Activated CD8-positive, alpha-beta T cell treated with anti-CD3 and anti-CD28 coated beads, Interleukin-2, amount 10 ng/mL, durations not matched to agents 7 days and 5 days (primary cell): ENCODE data around the gene CREM. TPM values are rescaled to one million over a fixed set of nuclear protein-coding genes. Genes with fewer than 3 reads are reported as not detected.

Experiments
- ATAC-seq: fragments of 150-1000 bp; cut with Tn5 transposase; one replicate; pipeline ENCODE4 v1.10.0; 2021; ENCODE audit warnings: moderate library complexity
- CTCF ChIA-PET: fragments of 350-600 bp; sonication (Branson Sonifier 250); formaldehyde crosslinking; loops from one replicate; lab custom pipeline; 2021; ENCODE audit warnings: antibody characterized with exemption; lab: Charles Lee
- POLR2A ChIA-PET: fragments of 350-600 bp; sonication (Branson Sonifier 250); formaldehyde crosslinking; loops from one replicate; lab custom pipeline; 2021; ENCODE audit warnings: antibody characterized with exemption; lab: Charles Lee
- DNase-seq: peaks from one replicate; pipeline ENCODE4 v3.0.0-alpha.2; 2020
- H3K27ac Mint-ChIP-seq: one replicate; pipeline ENCODE4 v1.8.0; 2021; ENCODE audit warnings: mild to moderate bottlenecking, mixed read lengths
- H3K27me3 Mint-ChIP-seq: one replicate; pipeline ENCODE4 v1.8.0; 2021; ENCODE audit warnings: low read depth, mixed read lengths
- H3K36me3 Mint-ChIP-seq: one replicate; pipeline ENCODE4 v1.8.0; 2021; ENCODE audit warnings: low read depth, mixed read lengths
- H3K4me1 Mint-ChIP-seq: one replicate; pipeline ENCODE4 v1.8.0; 2021; ENCODE audit warnings: low read depth, mixed read lengths
- H3K4me3 Mint-ChIP-seq: one replicate; pipeline ENCODE4 v1.8.0; 2021; ENCODE audit warnings: mild to moderate bottlenecking, mixed read lengths
- H3K9me3 Mint-ChIP-seq: one replicate; pipeline ENCODE4 v1.8.0; 2022; ENCODE audit warnings: mixed read lengths; ENCODE audit not compliant: insufficient read depth
- total RNA-seq, 2 experiments: library from RNA; stranded (reverse); gene quantifications; one replicate each; pipeline ENCODE4 v1.2.3, GENCODE V29; 2021

CREM gene
- total RNA-seq, 2 experiments from 2014 or later = 78.3 to 84.1 TPM

- Mint-ChIP-seq H3K27ac (no peak overlapping the region), H3K4me3 (no peak overlapping the region), H3K36me3 (no peaks in the 10 kb centered on the region), H3K4me1 (no peaks in the 10 kb centered on the region), H3K9me3 (no peaks in the 10 kb centered on the region), H3K27me3 (peaks cover 21% of the 10 kb centered on the region)
- POLR2A ChIA-PET = no interaction called here
- no peak for ATAC-seq
- CTCF ChIA-PET = interaction anchor here (0.8 kb wide), 1 partner anchor 103 kb away, joined by 3 read pairs; no protein-coding TSS in a partner anchor
- no peak for DNase-seq
Observed at GRCh38 chr10:35097510-35097909, 29.1 kb upstream of the CREM start.

- H3K9me3 Mint-ChIP-seq = no peaks in the 10 kb centered on the region
- H3K4me1 Mint-ChIP-seq = no peaks in the 10 kb centered on the region
- peaks cover 8% of the 10 kb centered on the region for H3K27me3 Mint-ChIP-seq
- DNase-seq = no peak
- CTCF ChIA-PET = no interaction called here
- no peak for ATAC-seq
- H3K4me3 Mint-ChIP-seq = no peak overlapping the region
- H3K36me3 Mint-ChIP-seq = no peaks in the 10 kb centered on the region
- no peak overlapping the region for H3K27ac Mint-ChIP-seq
- POLR2A ChIA-PET = interaction anchor here (0.8 kb wide), 1 partner anchor 421 kb away, joined by 3 read pairs; no protein-coding TSS in a partner anchor
Observed at GRCh38 chr10:35103882-35104281, 22.8 kb upstream of the CREM start.

GRCh38 chr10:35112571-35112970 lies 14.1 kb upstream of the CREM start:
- no peaks in the 10 kb centered on the region for H3K4me1 Mint-ChIP-seq
- peaks cover 6% of the 10 kb centered on the region for H3K27me3 Mint-ChIP-seq
- no peak for ATAC-seq
- ChIA-PET CTCF (no interaction called here), POLR2A (no interaction called here)
- DNase-seq = no peak
- no peak overlapping the region for H3K27ac Mint-ChIP-seq
- no peaks in the 10 kb centered on the region for H3K36me3 Mint-ChIP-seq
- H3K9me3 Mint-ChIP-seq = no peaks in the 10 kb centered on the region
- no peak overlapping the region for H3K4me3 Mint-ChIP-seq

- Mint-ChIP-seq H3K9me3 (no peaks in the 10 kb centered on the region), H3K27me3 (peaks cover 3% of the 10 kb centered on the region), H3K27ac (no peak overlapping the region), H3K4me1 (peaks cover 4% of the 10 kb centered on the region), H3K36me3 (no peaks in the 10 kb centered on the region), H3K4me3 (no peak overlapping the region)
- ATAC-seq (no peak), DNase-seq (no peak)
- POLR2A ChIA-PET = interaction anchor here (5.0 kb wide), 1 partner anchor 76 kb away, joined by 29 read pairs; no protein-coding TSS in a partner anchor
- CTCF ChIA-PET = interaction anchor here (0.7 to 20.9 kb wide), 12 partner anchors 28 to 444 kb away, joined by 3 to 346 read pairs (median 4); no protein-coding TSS in a partner anchor
Observed at GRCh38 chr10:35119378-35119777, 7.3 kb upstream of the CREM start.

GRCh38 chr10:35124540-35124939 lies 2.1 kb upstream of the CREM start:
- POLR2A ChIA-PET = interaction anchor here (2.7 to 6.5 kb wide), 2 partner anchors 34 to 71 kb away, joined by 18 to 201 read pairs; partner anchors contain the start of gene CUL2
- no peak overlapping the region for H3K27ac Mint-ChIP-seq
- H3K36me3 Mint-ChIP-seq = peaks cover 7% of the 10 kb centered on the region
- H3K4me1 Mint-ChIP-seq = peaks cover 34% of the 10 kb centered on the region
- no peaks in the 10 kb centered on the region for H3K27me3 Mint-ChIP-seq
- CTCF ChIA-PET = interaction anchor here (15.5 to 20.9 kb wide), 2 partner anchors 71 to 93 kb away, joined by 323 to 346 read pairs; no protein-coding TSS in a partner anchor
- DNase-seq = no peak
- H3K4me3 Mint-ChIP-seq = no peak overlapping the region
- no peak for ATAC-seq
- no peaks in the 10 kb centered on the region for H3K9me3 Mint-ChIP-seq

GRCh38 chr10:35126062-35126529 lies 550 bp upstream of the CREM start:
- DNase-seq (no peak), ATAC-seq (no peak)
- peak overlapping the region; percentile 93 for H3K27ac Mint-ChIP-seq
- peak overlapping the region; percentile 86 for H3K4me3 Mint-ChIP-seq
- ChIA-PET POLR2A (interaction anchor here (0.6 to 6.5 kb wide), 25 partner anchors 9 to 227 kb away, joined by 3 to 201 read pairs (median 4); partner anchors contain the start of gene CUL2), CTCF (interaction anchor here (0.6 to 20.9 kb wide), 25 partner anchors 8 to 226 kb away, joined by 3 to 346 read pairs (median 5); no protein-coding TSS in a partner anchor)
- peaks cover 48% of the 10 kb centered on the region for H3K4me1 Mint-ChIP-seq
- H3K27me3 Mint-ChIP-seq = no peaks in the 10 kb centered on the region
- peaks cover 15% of the 10 kb centered on the region for H3K36me3 Mint-ChIP-seq
- no peaks in the 10 kb centered on the region for H3K9me3 Mint-ChIP-seq

GRCh38 chr10:35127289-35127891 lies 744 bp downstream of the CREM start:
- POLR2A ChIA-PET = interaction anchor here (0.6 to 6.5 kb wide), 15 partner anchors 10 to 88 kb away, joined by 3 to 201 read pairs (median 17); partner anchors contain the start of gene CUL2

GRCh38 chr10:35129185-35129674 lies 2.6 kb downstream of the CREM start:
- ChIA-PET CTCF (interaction anchor here (1.2 to 20.9 kb wide), 5 partner anchors 21 to 88 kb away, joined by 3 to 346 read pairs (median 7); no protein-coding TSS in a partner anchor), POLR2A (interaction anchor here (1.2 to 6.5 kb wide), 4 partner anchors 22 to 80 kb away, joined by 3 to 201 read pairs (median 32); no protein-coding TSS in a partner anchor)
- Mint-ChIP-seq H3K9me3 (no peaks in the 10 kb centered on the region), H3K36me3 (peaks cover 18% of the 10 kb centered on the region), H3K4me3 (peak overlapping the region; percentile 86), H3K27ac (peak overlapping the region; percentile 93), H3K4me1 (peaks cover 74% of the 10 kb centered on the region), H3K27me3 (no peaks in the 10 kb centered on the region)
- ATAC-seq = no peak
- no peak for DNase-seq

More at GRCh38 chr10:35127289-35127891, 744 bp downstream of the CREM start:
- H3K27me3 Mint-ChIP-seq = no peaks in the 10 kb centered on the region
- peak; percentile 16 for ATAC-seq
- no peaks in the 10 kb centered on the region for H3K9me3 Mint-ChIP-seq
- H3K4me1 Mint-ChIP-seq = peaks cover 60% of the 10 kb centered on the region
- H3K36me3 Mint-ChIP-seq = peaks cover 15% of the 10 kb centered on the region
- DNase-seq = peak; percentile 62
- CTCF ChIA-PET = interaction anchor here (1.4 to 20.9 kb wide), 13 partner anchors 21 to 90 kb away, joined by 3 to 346 read pairs (median 9); no protein-coding TSS in a partner anchor
- H3K27ac Mint-ChIP-seq = peak overlapping the region; percentile 93
- peak overlapping the region; percentile 86 for H3K4me3 Mint-ChIP-seq

- Mint-ChIP-seq H3K9me3 (no peaks in the 10 kb centered on the region), H3K4me3 (peak overlapping the region; percentile 54), H3K27ac (peak overlapping the region; percentile 58), H3K4me1 (peaks cover 66% of the 10 kb centered on the region), H3K27me3 (no peaks in the 10 kb centered on the region), H3K36me3 (peaks cover 18% of the 10 kb centered on the region)
- ChIA-PET POLR2A (interaction anchor here (6.5 kb wide), 1 partner anchor 65 kb away, joined by 201 read pairs; no protein-coding TSS in a partner anchor), CTCF (interaction anchor here (3.6 to 20.9 kb wide), 2 partner anchors 19 to 65 kb away, joined by 14 to 323 read pairs; no protein-coding TSS in a partner anchor)
- DNase-seq (no peak), ATAC-seq (no peak)
Observed at GRCh38 chr10:35130663-35131062, 4.0 kb downstream of the CREM start.

- H3K27me3 Mint-ChIP-seq = no peaks in the 10 kb centered on the region
- no peak for ATAC-seq
- DNase-seq = no peak
- POLR2A ChIA-PET = interaction anchor here (1.0 to 4.6 kb wide), 3 partner anchors 9 to 63 kb away, joined by 3 to 42 read pairs (median 14); no protein-coding TSS in a partner anchor
- H3K4me3 Mint-ChIP-seq = peak overlapping the region; percentile 59
- no peaks in the 10 kb centered on the region for H3K9me3 Mint-ChIP-seq
- peaks cover 74% of the 10 kb centered on the region for H3K4me1 Mint-ChIP-seq
- H3K27ac Mint-ChIP-seq = peak overlapping the region; percentile 84
- peaks cover 18% of the 10 kb centered on the region for H3K36me3 Mint-ChIP-seq
- CTCF ChIA-PET = interaction anchor here (1.0 to 20.9 kb wide), 6 partner anchors 10 to 87 kb away, joined by 3 to 323 read pairs (median 8); no protein-coding TSS in a partner anchor
Observed at GRCh38 chr10:35132727-35133126, 6.1 kb downstream of the CREM start.

GRCh38 chr10:35133586-35133985 lies 6.9 kb downstream of the CREM start:
- ChIA-PET CTCF (interaction anchor here (0.9 to 20.9 kb wide), 6 partner anchors 10 to 84 kb away, joined by 4 to 323 read pairs (median 8); no protein-coding TSS in a partner anchor), POLR2A (interaction anchor here (1.0 to 4.6 kb wide), 3 partner anchors 10 to 62 kb away, joined by 3 to 42 read pairs (median 14); no protein-coding TSS in a partner anchor)
- no peaks in the 10 kb centered on the region for H3K9me3 Mint-ChIP-seq
- peaks cover 14% of the 10 kb centered on the region for H3K36me3 Mint-ChIP-seq
- H3K27ac Mint-ChIP-seq = peak overlapping the region; percentile 84
- H3K27me3 Mint-ChIP-seq = no peaks in the 10 kb centered on the region
- DNase-seq = no peak
- peaks cover 71% of the 10 kb centered on the region for H3K4me1 Mint-ChIP-seq
- H3K4me3 Mint-ChIP-seq = no peak overlapping the region
- ATAC-seq = no peak
